Esophagus muscularis mucosa (tissue), 4 donors: ENCODE results near the gene SH2D2A.

Experiments
- EP300 ChIP-seq: sonication (generic); formaldehyde crosslinking; IDR thresholded peaks from one replicate; pipeline ENCODE4 v1.6.1; 2017; ENCODE audit warnings: antibody characterized with exemption
- POLR2A ChIP-seq: fragments of 450-650 bp; IDR thresholded peaks from one replicate; pipeline ENCODE4 v1.6.1; 2017; ENCODE audit warnings: antibody characterized with exemption, moderate library complexity, mild to moderate bottlenecking, low read depth
- TF ChIP-seq, protein P1 (sequence below), 3 experiments: fragments of 200-600 bp in 2 of 3; fragments of 450-650 bp in 1 of 3; sonication (generic) in 2 of 3; IDR thresholded peaks; one replicate each; pipeline ENCODE4 v1.5.1; 2017 to 2019; ENCODE audit warnings: antibody characterized with exemption in 3 of 3, mild to moderate bottlenecking in 2 of 3, moderate library complexity in 1 of 3

- TF ChIP-seq POLR2A (no peak), EP300 (no peak)
- TF ChIP-seq, protein P1, sequence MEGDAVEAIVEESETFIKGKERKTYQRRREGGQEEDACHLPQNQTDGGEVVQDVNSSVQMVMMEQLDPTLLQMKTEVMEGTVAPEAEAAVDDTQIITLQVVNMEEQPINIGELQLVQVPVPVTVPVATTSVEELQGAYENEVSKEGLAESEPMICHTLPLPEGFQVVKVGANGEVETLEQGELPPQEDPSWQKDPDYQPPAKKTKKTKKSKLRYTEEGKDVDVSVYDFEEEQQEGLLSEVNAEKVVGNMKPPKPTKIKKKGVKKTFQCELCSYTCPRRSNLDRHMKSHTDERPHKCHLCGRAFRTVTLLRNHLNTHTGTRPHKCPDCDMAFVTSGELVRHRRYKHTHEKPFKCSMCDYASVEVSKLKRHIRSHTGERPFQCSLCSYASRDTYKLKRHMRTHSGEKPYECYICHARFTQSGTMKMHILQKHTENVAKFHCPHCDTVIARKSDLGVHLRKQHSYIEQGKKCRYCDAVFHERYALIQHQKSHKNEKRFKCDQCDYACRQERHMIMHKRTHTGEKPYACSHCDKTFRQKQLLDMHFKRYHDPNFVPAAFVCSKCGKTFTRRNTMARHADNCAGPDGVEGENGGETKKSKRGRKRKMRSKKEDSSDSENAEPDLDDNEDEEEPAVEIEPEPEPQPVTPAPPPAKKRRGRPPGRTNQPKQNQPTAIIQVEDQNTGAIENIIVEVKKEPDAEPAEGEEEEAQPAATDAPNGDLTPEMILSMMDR (IDR thresholded peaks at IDR 0.05), result no peak
Measured at GRCh38 chr1:156760092-156760795, 56.4 kb downstream of the SH2D2A start.
